Mesothelial cell of epicardium (in vitro differentiated cells): Measurements from ENCODE around the gene NCMAP. TPM values are rescaled to one million over a fixed set of nuclear protein-coding genes. Genes with fewer than 3 reads are reported as not detected.

Experiments used
- DNase-seq, 2 experiments: peaks; one replicate each; pipeline ENCODE4 v3.0.0; 2021; ENCODE audit warnings: low spot score in 2 of 2; ENCODE audit not compliant: unreplicated experiment in 2 of 2
- H3K27ac Mint-ChIP-seq: 2 replicates; pipeline ENCODE4 v1.8.0; 2021; ENCODE audit warnings: mixed read lengths
- H3K27me3 Mint-ChIP-seq: 2 replicates; pipeline ENCODE4 v1.8.0; 2021; ENCODE audit warnings: low read depth, mixed read lengths
- H3K36me3 Mint-ChIP-seq: 2 replicates; pipeline ENCODE4 v1.8.0; 2021; ENCODE audit warnings: mixed read lengths
- H3K4me1 Mint-ChIP-seq: 2 replicates; pipeline ENCODE4 v1.8.0; 2021; ENCODE audit warnings: mixed read lengths
- H3K4me3 Mint-ChIP-seq: 2 replicates; pipeline ENCODE4 v1.8.0; 2021; ENCODE audit warnings: mild to moderate bottlenecking, moderate library complexity, mixed read lengths
- H3K9me3 Mint-ChIP-seq: 2 replicates; pipeline ENCODE4 v1.8.0; 2021; ENCODE audit warnings: mixed read lengths
- total RNA-seq: library from RNA; stranded (reverse); gene quantifications from 3 replicates; pipeline ENCODE4 v1.2.1, GENCODE V29; 2021
- TF ChIP-seq, protein P1 (sequence below): fragments of 200-600 bp; sonication (generic); IDR thresholded peaks from one replicate; pipeline ENCODE4 v1.5.0; 2021; ENCODE audit warnings: antibody characterized with exemption; ENCODE audit not compliant: unreplicated experiment

Gene NCMAP
- total RNA-seq, 1 donor from 2014 or later, result 0.31 TPM

DNA sequence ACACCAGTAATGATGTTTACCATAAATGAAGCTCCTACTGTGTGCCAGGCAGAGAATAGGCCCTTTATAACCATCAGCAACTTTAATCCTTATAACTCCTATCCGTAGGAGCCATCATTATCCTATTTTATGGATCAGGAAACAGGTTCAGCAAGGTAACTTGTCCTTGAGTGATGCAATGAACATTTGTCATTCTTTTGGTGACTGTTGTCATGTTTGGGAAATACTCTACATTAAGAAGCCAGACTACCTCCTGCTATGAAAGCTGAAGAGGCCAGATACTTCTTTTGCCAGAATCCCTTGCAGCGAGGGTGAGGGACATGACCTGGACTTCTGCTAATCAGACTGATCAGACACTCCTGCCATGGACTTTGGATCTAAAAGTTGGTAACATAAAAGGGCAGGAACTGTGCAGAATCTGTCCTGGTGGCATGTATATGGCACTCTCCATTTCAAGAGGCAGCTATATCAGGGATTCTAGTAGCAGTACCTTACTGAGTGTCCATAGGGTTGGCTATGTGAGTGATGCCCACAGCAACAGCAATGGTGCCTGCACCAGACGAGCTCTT is 54.1 kb downstream of the NCMAP start:
- Mint-ChIP-seq H3K27me3 (peaks cover 4% of the 10 kb centered on the region), H3K4me3 (no peak overlapping the region), H3K4me1 (no peaks in the 10 kb centered on the region), H3K27ac (no peak overlapping the region), H3K9me3 (no peaks in the 10 kb centered on the region), H3K36me3 (no peaks in the 10 kb centered on the region)
- DNase-seq, result no peak
- TF ChIP-seq, protein P1, sequence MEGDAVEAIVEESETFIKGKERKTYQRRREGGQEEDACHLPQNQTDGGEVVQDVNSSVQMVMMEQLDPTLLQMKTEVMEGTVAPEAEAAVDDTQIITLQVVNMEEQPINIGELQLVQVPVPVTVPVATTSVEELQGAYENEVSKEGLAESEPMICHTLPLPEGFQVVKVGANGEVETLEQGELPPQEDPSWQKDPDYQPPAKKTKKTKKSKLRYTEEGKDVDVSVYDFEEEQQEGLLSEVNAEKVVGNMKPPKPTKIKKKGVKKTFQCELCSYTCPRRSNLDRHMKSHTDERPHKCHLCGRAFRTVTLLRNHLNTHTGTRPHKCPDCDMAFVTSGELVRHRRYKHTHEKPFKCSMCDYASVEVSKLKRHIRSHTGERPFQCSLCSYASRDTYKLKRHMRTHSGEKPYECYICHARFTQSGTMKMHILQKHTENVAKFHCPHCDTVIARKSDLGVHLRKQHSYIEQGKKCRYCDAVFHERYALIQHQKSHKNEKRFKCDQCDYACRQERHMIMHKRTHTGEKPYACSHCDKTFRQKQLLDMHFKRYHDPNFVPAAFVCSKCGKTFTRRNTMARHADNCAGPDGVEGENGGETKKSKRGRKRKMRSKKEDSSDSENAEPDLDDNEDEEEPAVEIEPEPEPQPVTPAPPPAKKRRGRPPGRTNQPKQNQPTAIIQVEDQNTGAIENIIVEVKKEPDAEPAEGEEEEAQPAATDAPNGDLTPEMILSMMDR, result no peak

DNA sequence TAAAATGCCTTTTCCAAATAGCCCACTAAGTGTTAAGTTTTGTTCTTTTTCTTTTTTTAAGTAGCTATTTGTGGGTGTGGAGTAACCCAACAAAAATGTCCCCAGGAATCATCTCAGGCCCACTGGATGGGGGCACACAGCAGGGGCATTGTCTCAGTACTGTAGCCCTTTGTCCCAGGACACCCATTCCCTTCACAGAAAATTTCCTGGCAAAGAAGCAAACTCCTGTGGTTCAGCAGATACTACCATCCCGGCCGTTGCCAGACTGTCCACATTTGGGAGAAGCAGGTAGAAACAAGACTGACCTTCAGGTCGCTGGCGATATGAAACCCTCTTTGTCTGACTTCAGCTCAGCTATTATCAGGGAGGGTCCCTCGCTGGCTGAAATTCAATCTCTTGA is 63.5 kb downstream of the NCMAP start:
- Mint-ChIP-seq H3K4me1 (no peaks in the 10 kb centered on the region), H3K27ac (no peak overlapping the region), H3K36me3 (no peaks in the 10 kb centered on the region), H3K4me3 (no peak overlapping the region), H3K9me3 (peaks cover 9% of the 10 kb centered on the region), H3K27me3 (peaks cover 11% of the 10 kb centered on the region)
- TF ChIP-seq, protein P1, result no peak
- DNase-seq, result no peak

GRCh38 chr1:24620678-24621077 is 64.8 kb downstream of the NCMAP start:
- TF ChIP-seq, protein P1, result no peak
- Mint-ChIP-seq H3K4me3 (no peak overlapping the region), H3K27ac (no peak overlapping the region)

DNA sequence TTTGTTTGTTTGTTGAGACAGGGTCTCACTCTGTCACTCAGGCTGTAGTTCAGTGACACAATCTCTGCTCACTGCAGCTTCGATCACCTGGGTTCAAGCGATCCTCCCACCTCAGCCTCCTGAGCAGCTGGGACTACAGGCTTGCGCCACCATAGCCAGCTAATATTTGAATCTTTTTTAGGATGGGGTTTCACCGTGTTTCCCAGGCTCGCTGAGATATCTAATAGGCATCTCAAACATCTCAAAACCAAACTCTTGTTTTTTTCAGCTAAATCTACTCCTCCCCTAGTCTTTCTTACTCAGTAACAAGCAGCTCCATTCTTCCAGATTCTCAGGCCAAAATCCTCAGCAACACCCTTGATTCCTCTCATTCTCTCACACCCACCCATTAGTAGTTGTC is 65.2 kb downstream of the NCMAP start:
- H3K36me3 Mint-ChIP-seq, result no peaks in the 10 kb centered on the region
- peaks cover 6% of the 10 kb centered on the region for H3K27me3 Mint-ChIP-seq
- H3K4me3 Mint-ChIP-seq, result no peak overlapping the region
- TF ChIP-seq, protein P1, result no peak
- H3K9me3 Mint-ChIP-seq, result peaks cover 9% of the 10 kb centered on the region
- no peaks in the 10 kb centered on the region for H3K4me1 Mint-ChIP-seq
- no peak overlapping the region for H3K27ac Mint-ChIP-seq
- DNase-seq, result no peak

More at GRCh38 chr1:24620678-24621077, 64.8 kb downstream of the NCMAP start:
- no peak for DNase-seq
- peaks cover 12% of the 10 kb centered on the region for H3K9me3 Mint-ChIP-seq
- no peaks in the 10 kb centered on the region for H3K4me1 Mint-ChIP-seq
- no peaks in the 10 kb centered on the region for H3K36me3 Mint-ChIP-seq
- peaks cover 8% of the 10 kb centered on the region for H3K27me3 Mint-ChIP-seq

- Mint-ChIP-seq H3K4me1 (no peaks in the 10 kb centered on the region), H3K27me3 (no peaks in the 10 kb centered on the region), H3K4me3 (no peak overlapping the region), H3K36me3 (no peaks in the 10 kb centered on the region), H3K27ac (no peak overlapping the region), H3K9me3 (peaks cover 4% of the 10 kb centered on the region)
- no peak for DNase-seq
- TF ChIP-seq, protein P1, result no peak
Measured at GRCh38 chr1:24622218-24622617, 66.3 kb downstream of the NCMAP start.

DNA sequence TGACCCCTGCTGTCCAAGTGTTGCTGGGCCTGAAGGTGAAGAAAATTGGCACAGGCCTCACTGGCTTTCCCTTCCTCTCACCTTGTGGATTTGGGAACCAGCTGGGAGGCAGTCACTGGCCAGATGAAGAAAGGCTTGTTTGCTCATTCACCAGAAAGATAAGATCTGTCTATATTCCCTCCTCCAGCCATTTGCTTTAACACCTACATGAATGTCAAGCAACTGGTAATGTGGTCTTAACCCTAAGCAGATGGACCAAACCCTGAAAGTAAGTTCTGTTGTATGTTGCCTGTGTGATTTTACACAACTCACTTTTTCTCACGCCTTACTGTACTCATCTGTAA is 76.9 kb downstream of the NCMAP start:
- H3K27ac Mint-ChIP-seq, result no peak overlapping the region
- no peaks in the 10 kb centered on the region for H3K9me3 Mint-ChIP-seq
- H3K4me1 Mint-ChIP-seq, result peaks cover 2% of the 10 kb centered on the region
- H3K4me3 Mint-ChIP-seq, result no peak overlapping the region
- peaks cover 4% of the 10 kb centered on the region for H3K27me3 Mint-ChIP-seq
- no peak for DNase-seq
- TF ChIP-seq, protein P1, result no peak
- no peaks in the 10 kb centered on the region for H3K36me3 Mint-ChIP-seq
